KOPT-K1 (cell line): Measurements from ENCODE around the gene KCNV2.

Source experiments
- H3K27ac ChIP-seq: fragments of 200-600 bp; sonication (generic); 2 replicates; pipeline ENCODE4 v1.5.1; 2016; ENCODE audit warnings: antibody characterized with exemption, mild to moderate bottlenecking, low read depth, low read length; ENCODE audit not compliant: poor library complexity, severe bottlenecking
- H3K36me3 ChIP-seq: fragments of 200-600 bp; sonication (generic); 2 replicates; pipeline ENCODE4 v1.5.1; 2017; ENCODE audit warnings: antibody characterized with exemption, mild to moderate bottlenecking, low read length, moderate library complexity; ENCODE audit not compliant: insufficient read depth
- H3K9me3 ChIP-seq: fragments of 200-600 bp; sonication (generic); 2 replicates; pipeline ENCODE4 v1.5.1; 2017; ENCODE audit warnings: antibody characterized with exemption, low read length, mild to moderate bottlenecking; ENCODE audit not compliant: insufficient read depth, poor library complexity, severe bottlenecking

The KCNV2 gene

DNA sequence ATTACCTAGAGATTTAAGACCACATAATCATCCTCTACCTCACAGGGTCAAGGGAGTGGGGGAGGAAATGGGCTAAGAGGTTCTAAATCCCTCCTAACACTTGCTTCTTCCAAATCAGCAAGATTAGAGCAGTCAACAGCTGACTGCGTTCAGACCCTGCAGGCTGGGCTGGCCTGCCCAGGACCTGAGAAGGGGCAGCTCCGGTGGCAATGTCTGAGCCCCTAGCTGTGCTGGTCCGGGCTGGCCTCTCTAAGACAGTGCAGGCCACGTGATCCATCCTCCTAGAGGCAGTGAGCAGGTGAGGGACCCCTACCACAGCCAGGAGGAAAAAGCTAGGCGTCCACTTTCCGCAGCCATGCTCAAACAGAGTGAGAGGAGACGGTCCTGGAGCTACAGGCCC lies at the start of gene KCNV2:
KCNV2 (plus strand) TSS at position 126 of the 400 bp plus-strand sequence; CDS start at position 356, 230 bp downstream.
- peaks cover 6% of the 10 kb centered on the region; the same call in 1 of the 2 replicates for H3K36me3 ChIP-seq
- no peak within 1 kb of the TSS for H3K27ac ChIP-seq
- no peaks in the 10 kb centered on the region for H3K9me3 ChIP-seq

DNA sequence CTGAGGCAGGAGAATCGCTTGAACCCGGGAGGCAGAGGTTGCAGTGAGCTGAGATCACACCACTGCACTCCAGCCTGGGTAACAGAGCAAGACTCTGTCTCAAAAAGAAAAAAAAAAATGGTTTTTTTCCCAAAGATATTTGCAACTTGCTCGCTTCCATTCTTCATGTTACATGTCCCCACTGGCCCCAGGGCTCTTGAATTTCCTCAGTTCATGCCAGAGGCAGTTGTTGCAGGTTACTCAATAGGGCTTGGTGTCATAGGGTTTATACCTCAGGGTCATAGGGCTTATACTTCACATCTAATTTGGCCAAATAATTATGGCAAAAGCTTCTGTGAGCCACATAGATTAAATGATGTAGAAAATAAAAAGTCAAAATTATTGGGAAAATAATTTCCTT lies 44.1 kb upstream of the KCNV2 start:
- no peak overlapping the region for H3K27ac ChIP-seq
- no peaks in the 10 kb centered on the region for H3K9me3 ChIP-seq

GRCh38 chr9:2674141-2674824 lies 43.0 kb upstream of the KCNV2 start:
- H3K27ac ChIP-seq, result no peak overlapping the region
- no peaks in the 10 kb centered on the region for H3K36me3 ChIP-seq
- H3K9me3 ChIP-seq, result no peaks in the 10 kb centered on the region

More for the DNA sequence above, 44.1 kb upstream of the KCNV2 start:
- no peaks in the 10 kb centered on the region for H3K36me3 ChIP-seq

DNA sequence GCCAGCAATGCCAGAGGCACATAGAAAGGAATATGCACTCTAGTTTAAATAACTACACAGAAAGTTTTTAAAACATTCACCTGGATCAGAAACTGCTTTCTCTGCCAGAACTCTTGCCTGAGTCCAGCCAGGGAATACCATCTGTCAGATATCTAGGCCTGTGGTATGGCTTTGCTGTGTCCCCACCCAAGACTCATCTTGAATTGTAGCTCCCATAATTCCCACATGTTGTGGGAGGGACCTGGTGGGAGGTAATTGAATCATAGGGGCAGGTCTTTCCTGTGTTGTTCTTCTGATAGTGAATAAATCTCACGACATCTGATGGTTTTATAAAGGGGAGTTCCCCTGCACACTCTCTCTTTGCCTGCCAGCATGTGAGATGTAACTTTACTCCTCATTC lies 41.5 kb upstream of the KCNV2 start:
- Histone ChIP-seq H3K9me3 (no peaks in the 10 kb centered on the region), H3K27ac (no peak overlapping the region), H3K36me3 (no peaks in the 10 kb centered on the region)

GRCh38 chr9:2676466-2676865 lies 40.8 kb upstream of the KCNV2 start:
- no peaks in the 10 kb centered on the region for H3K9me3 ChIP-seq
- H3K36me3 ChIP-seq, result no peaks in the 10 kb centered on the region

DNA sequence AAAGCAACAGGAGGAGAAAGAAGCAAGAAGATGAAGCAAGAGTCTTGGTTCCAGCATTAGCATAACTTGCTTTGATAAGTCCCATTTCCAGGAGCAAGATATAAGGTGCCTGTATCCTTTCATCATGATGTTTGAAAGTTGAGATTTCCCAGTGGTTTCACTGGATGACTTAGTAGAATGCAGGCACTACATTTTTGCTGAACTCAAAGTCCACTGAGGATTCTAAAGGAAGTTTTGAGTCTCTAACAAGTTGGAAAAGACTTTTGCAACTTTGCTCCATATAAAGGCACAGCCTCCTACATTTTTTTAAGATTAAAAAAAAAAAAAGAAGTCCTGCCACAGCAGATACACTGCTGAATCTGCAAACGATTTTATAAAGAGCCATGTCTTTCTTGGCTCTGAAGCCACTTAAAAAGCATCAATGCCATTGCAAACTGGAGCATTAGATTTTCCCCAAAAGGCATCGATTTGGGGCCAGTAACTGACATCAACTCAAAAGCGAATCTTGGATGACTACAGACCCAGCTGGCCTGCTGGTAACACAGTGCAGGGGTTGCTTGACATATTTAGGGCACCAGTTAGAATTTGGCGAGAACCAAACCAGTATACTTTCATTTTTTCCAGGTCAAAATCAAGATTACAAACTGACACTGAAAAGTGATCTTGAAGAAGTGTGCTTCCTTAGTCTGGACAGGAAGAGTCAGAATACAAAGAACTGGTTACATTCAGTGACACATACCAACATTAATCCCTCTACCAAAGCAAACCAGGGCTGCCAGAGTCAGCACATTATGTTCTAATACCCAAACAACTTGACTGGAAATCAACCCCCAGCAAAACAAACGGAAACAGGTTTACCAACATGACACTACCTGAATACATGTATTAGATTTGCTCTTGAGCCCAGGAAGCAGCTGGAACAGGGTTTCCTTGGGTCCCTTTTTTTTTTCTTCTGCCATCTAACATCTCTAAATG lies 39.1 kb upstream of the KCNV2 start:
- H3K36me3 ChIP-seq, result no peaks in the 10 kb centered on the region

More at GRCh38 chr9:2676466-2676865, 40.8 kb upstream of the KCNV2 start:
- no peak overlapping the region for H3K27ac ChIP-seq

GRCh38 chr9:2679011-2679410 lies 38.3 kb upstream of the KCNV2 start:
- H3K36me3 ChIP-seq, result no peaks in the 10 kb centered on the region
- no peaks in the 10 kb centered on the region for H3K9me3 ChIP-seq
- H3K27ac ChIP-seq, result no peak overlapping the region

More for the DNA sequence above, 39.1 kb upstream of the KCNV2 start:
- no peaks in the 10 kb centered on the region for H3K9me3 ChIP-seq
- H3K27ac ChIP-seq, result no peak overlapping the region

- Histone ChIP-seq H3K9me3 (no peaks in the 10 kb centered on the region), H3K36me3 (no peaks in the 10 kb centered on the region)
Measured at GRCh38 chr9:2681981-2682380, 35.3 kb upstream of the KCNV2 start.

DNA sequence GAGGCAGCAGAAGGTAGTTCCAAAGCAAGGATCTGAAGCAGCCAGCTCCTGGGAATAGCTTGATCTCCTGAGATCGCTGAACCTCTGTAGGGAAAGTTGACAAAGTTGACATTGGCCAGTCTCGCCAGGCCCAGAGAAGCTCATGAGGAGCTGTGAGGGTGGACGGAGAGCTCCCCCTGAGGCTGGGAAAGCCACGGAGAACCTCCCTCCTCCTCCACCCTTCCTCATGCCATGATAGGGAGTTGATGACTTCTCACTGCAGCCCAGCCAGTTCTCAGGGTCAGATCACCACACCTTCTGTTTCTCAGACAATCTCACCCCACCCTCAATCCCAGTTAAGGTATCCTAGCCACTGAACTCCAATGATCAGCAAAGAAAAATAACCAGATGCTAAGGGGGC lies 30.4 kb upstream of the KCNV2 start:
- no peak overlapping the region for H3K27ac ChIP-seq
- H3K36me3 ChIP-seq, result no peaks in the 10 kb centered on the region
- H3K9me3 ChIP-seq, result no peaks in the 10 kb centered on the region

More at GRCh38 chr9:2681981-2682380, 35.3 kb upstream of the KCNV2 start:
- H3K27ac ChIP-seq, result no peak overlapping the region

DNA sequence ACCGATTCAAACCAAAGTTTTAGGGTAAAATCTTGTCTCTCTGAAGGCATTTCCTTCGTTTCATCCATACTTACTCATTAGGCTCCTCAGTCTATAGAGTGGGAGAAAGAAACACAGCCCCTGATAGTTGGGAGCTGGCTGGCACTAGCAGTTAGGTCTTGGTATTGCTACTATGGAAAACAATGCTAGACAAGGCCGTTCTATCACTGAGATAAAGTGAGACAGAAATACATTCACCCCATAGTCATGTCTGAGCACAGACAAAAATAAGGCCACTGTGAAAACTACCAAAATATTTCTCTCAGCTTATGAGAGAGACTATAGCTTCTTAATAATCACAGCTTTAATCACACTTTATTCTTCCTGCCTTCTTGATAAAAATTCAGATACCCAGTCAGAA lies 28.7 kb upstream of the KCNV2 start:
- H3K27ac ChIP-seq, result no peak overlapping the region
- H3K36me3 ChIP-seq, result no peaks in the 10 kb centered on the region
- H3K9me3 ChIP-seq, result no peaks in the 10 kb centered on the region

DNA sequence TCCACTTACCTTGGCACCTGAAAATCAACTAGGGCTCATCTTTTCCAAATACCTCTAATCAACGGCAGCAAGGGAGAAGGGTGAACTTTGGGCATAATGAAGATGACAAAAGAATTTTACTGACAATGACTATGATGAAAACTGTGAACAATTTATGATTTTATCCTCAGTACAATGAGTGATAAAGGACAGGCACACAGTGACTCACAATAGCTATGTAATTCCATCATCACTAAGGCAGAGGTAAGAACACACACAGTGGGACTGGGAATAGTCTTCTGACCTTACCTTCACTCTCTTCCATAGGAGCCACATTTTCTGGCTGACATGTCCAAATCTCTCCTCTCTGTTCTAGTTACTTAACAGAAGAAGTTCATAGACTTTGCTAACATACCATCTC lies 26.1 kb upstream of the KCNV2 start:
- Histone ChIP-seq H3K9me3 (no peaks in the 10 kb centered on the region), H3K36me3 (no peaks in the 10 kb centered on the region), H3K27ac (no peak overlapping the region)

DNA sequence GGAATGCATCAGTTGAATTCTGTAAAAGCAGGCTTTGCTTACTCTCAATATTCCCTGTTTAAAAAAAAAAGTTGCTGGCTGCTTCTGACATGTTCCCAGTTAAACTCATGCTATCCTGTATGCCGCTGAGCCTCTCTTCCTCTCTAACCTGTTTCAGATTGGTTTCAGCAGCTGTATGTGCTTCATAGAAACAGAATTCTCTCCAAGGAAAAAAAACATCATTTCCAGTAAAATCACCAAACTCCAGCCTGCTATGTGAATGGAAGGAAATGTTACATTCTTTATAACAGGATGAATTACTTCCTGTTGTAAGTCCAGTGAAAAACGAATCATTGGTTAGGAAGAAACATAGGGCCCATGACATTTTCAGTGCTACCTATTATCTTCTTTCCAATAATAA lies 25.7 kb upstream of the KCNV2 start:
- Histone ChIP-seq H3K27ac (no peak overlapping the region), H3K36me3 (no peaks in the 10 kb centered on the region), H3K9me3 (no peaks in the 10 kb centered on the region)

DNA sequence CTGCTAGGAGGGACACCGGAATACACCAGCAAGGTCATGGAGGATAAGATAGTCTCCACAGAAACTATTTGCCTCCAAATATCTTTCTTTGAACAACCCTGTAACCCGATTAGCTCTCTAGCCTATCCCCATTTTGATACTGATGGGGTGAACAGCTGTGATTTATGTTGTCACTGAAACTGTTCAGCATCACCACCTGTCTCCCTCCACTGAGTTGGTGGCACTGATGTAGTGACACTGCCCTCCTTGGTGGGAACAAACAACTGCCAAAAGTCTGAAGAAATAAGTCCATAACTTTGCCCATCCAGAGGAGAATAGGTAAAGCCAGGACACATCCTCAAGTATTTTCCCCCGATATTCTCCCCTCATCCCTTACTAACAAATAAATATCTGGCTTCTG lies 24.3 kb upstream of the KCNV2 start:
- Histone ChIP-seq H3K36me3 (no peaks in the 10 kb centered on the region), H3K9me3 (no peaks in the 10 kb centered on the region), H3K27ac (no peak overlapping the region)

DNA sequence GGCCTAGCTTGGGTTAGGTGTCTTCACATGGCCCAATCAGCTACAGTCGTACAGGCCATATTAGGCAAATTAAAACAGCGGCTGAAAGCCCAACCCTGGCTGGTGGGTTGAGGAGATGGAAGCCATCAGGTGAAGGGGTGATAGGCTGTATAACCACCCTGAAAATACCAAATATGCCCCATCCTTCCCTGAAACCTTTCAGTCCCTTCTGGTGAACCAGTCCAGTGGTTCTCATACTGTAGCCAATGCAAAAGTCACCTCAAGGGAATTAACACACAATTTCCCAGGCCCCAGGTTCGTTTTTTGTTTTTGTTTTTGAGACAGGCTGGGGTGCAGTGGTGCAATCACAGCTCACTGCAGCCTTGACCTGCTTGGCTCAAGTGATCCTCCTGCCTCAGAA lies 19.8 kb upstream of the KCNV2 start:
- Histone ChIP-seq H3K36me3 (no peaks in the 10 kb centered on the region), H3K27ac (no peak overlapping the region), H3K9me3 (no peaks in the 10 kb centered on the region)

- Histone ChIP-seq H3K36me3 (no peaks in the 10 kb centered on the region), H3K9me3 (no peaks in the 10 kb centered on the region), H3K27ac (no peak overlapping the region)
Measured at GRCh38 chr9:2700398-2700797, 16.9 kb upstream of the KCNV2 start.
